Keratinocyte (primary cell): ENCODE data around the gene LDB2. TPM values are rescaled to one million over a fixed set of nuclear protein-coding genes. Genes with fewer than 3 reads are reported as not detected.

Source experiments
- DNase-seq: peaks from one replicate; pipeline ENCODE4 v3.0.0-alpha.2; 2011; ENCODE audit warnings: low read depth, missing footprints, low spot score
- FAIRE-seq: peaks from 2 replicates; lab custom pipeline; 2011; peaks lifted over from hg19 to GRCh38; lab: Jason Lieb, UNC
- H2AFZ ChIP-seq: 2 replicates; pipeline ENCODE4 v1.6.0; 2012; ENCODE audit warnings: low read length, control low read depth, inconsistent platforms; ENCODE audit not compliant: control insufficient read depth
- H3K27ac ChIP-seq: 2 replicates; pipeline ENCODE4 v1.5.1; 2011; ENCODE audit warnings: low read length; ENCODE audit not compliant: control insufficient read depth, insufficient read depth
- H3K27me3 ChIP-seq: 3 replicates; pipeline ENCODE4 v1.6.0; 2011; ENCODE audit warnings: low read length; ENCODE audit not compliant: control insufficient read depth, insufficient read depth; ENCODE audit errors: extremely low read depth
- H3K36me3 ChIP-seq, 2 experiments: 2 replicates in 1 of 2; 3 replicates in 1 of 2; pipeline ENCODE4 v1.5.1; 2011; ENCODE audit warnings: low read length in 2 of 2, mild to moderate bottlenecking in 1 of 2; ENCODE audit not compliant: control insufficient read depth in 2 of 2, insufficient read depth in 2 of 2; ENCODE audit errors: extremely low read depth in 1 of 2
- H3K4me1 ChIP-seq: 3 replicates; pipeline ENCODE4 v1.5.1; 2011; ENCODE audit warnings: low read length; ENCODE audit not compliant: control insufficient read depth, insufficient read depth; ENCODE audit errors: extremely low read depth
- H3K4me2 ChIP-seq: 3 replicates; pipeline ENCODE4 v1.6.0; 2011; ENCODE audit warnings: low read depth, low read length; ENCODE audit not compliant: control insufficient read depth, insufficient read depth; ENCODE audit errors: extremely low read depth
- H3K4me3 ChIP-seq, 3 experiments: fragments of 200-600 bp in 1 of 3; sonication (generic) in 1 of 3; 2 replicates in 2 of 3; 3 replicates in 1 of 3; pipeline ENCODE4 v1.5.1; 2011 to 2016; ENCODE audit warnings: low read length in 3 of 3, mild to moderate bottlenecking in 3 of 3, control low read depth in 2 of 3, inconsistent platforms in 1 of 3, low read depth in 1 of 3, mixed read lengths in 1 of 3, mixed run types in 1 of 3, moderate library complexity in 1 of 3; ENCODE audit not compliant: control insufficient read depth in 2 of 3, insufficient read depth in 2 of 3; ENCODE audit errors: extremely low read depth in 1 of 3
- H3K79me2 ChIP-seq: 2 replicates; pipeline ENCODE4 v1.6.0; 2012; ENCODE audit warnings: low read length; ENCODE audit not compliant: control insufficient read depth, insufficient read depth
- H3K9ac ChIP-seq: 3 replicates; pipeline ENCODE4 v1.6.0; 2011; ENCODE audit warnings: low read length; ENCODE audit not compliant: control insufficient read depth, insufficient read depth; ENCODE audit errors: extremely low read depth
- H3K9me1 ChIP-seq: 3 replicates; pipeline ENCODE4 v1.6.0; 2011; ENCODE audit warnings: low read length; ENCODE audit not compliant: control insufficient read depth, insufficient read depth; ENCODE audit errors: extremely low read depth
- H3K9me3 ChIP-seq: 2 replicates; pipeline ENCODE4 v1.5.1; 2012; ENCODE audit warnings: low read depth, low read length; ENCODE audit not compliant: control insufficient read depth
- H4K20me1 ChIP-seq: 3 replicates; pipeline ENCODE4 v1.6.0; 2011; ENCODE audit warnings: low read length; ENCODE audit not compliant: control insufficient read depth, insufficient read depth; ENCODE audit errors: extremely low read depth
- EZH2 ChIP-seq: IDR thresholded peaks from one replicate; pipeline ENCODE4 v1.6.1; 2012; ENCODE audit warnings: inconsistent platforms, mild to moderate bottlenecking, low read length, moderate library complexity
- dilution Hi-C: fragments of 300-500 bp; cut with MboI; formaldehyde crosslinking; loops from one replicate; pipeline ENCODE4 v1.7.0; 2020; ENCODE audit warnings: low sequenced_read_pairs; ENCODE audit not compliant: extremely low pct_ligation_motif_present
- polyA plus RNA-seq, 5 experiments: library from polyadenylated mRNA; depleted of rRNA in 3 of 5; stranded (reverse) in 3 of 5; stranded (forward) in 1 of 5; unstranded in 1 of 5; fragments of >200 nt; gene quantifications; 1 replicate in 1 of 5; 2 replicates in 3 of 5; 3 replicates in 1 of 5; pipeline versions ENCODE4 v1.2.1 to v1.2.3, GENCODE V29; 2011 to 2012; ENCODE audit warnings: missing spikeins in 2 of 5, low read depth in 1 of 5, low replicate concordance in 1 of 5
- TF ChIP-seq, protein P1 (sequence below), 3 experiments: IDR thresholded peaks in 1 of 3; conservative IDR thresholded peaks in 1 of 3; optimal IDR thresholded peaks in 1 of 3; 2 replicates in 2 of 3; 3 replicates in 1 of 3; pipeline versions ENCODE3 to v1.5.1; 2011; ENCODE audit warnings: low read length in 3 of 3, mild to moderate bottlenecking in 3 of 3, moderate library complexity in 2 of 3, control low read depth in 1 of 3, inconsistent platforms in 1 of 3; ENCODE audit not compliant: insufficient read depth in 2 of 3; ENCODE audit errors: extremely low read depth in 1 of 3

The LDB2 gene
- polyA plus RNA-seq, 1 donor (not counting 4 experiments of a cell fraction or from before 2014, with no cell fraction given) = not detected

DNA sequence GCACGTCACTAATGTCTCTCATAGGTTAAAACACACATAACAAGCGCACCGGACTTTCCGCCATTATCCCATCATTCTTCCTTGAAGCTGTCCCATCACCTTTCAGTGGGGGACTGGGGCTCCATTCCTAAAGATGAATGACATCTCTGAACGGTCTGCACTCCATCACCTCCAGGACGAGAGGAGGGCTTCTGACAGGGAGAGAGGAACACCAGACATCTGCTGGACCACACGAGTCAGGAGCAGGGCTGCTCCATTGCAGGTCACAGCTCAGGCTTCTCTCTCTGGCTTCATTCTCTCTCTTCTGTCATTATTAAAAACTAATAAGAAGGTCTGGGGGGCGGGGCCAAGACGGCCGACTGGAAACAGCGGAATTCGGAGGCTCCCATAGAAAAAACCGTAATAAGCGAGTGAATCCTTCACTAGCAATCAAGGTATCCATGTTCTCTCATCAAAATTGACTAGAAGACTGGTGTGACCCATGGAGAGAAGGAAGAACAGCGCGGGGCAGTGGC, 289.8 kb downstream of the LDB2 start:
- H4K20me1 ChIP-seq = no peaks in the 10 kb centered on the region
- FAIRE-seq = no peak

DNA sequence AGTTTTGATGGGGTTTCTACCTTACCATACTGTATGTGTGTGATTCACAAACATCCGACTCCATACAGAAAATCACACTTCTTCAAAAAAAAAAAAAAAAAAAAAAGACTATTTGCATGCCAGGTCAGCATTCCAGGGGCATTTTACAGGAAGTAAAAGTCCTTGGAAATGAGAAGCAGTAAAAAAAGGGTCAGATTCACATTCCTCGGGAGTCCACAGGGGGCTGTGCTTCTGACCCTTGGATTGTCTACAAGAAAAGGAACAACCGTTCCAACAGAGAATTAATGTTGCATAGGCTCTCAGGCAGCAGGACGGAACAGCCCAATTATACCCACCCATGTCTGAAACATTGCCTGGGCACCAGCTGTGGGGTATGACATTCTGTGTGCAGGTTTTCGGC, 290.3 kb downstream of the LDB2 start:
- FAIRE-seq = no peak
- no peak overlapping the region for H3K4me2 ChIP-seq
- H3K36me3 ChIP-seq = no peaks in the 10 kb centered on the region
- dilution Hi-C loops = no loop called here
- no peak overlapping the region for H3K27ac ChIP-seq
- H3K4me1 ChIP-seq = no peaks in the 10 kb centered on the region
- TF ChIP-seq EZH2 = no peak
- TF ChIP-seq, protein P1, sequence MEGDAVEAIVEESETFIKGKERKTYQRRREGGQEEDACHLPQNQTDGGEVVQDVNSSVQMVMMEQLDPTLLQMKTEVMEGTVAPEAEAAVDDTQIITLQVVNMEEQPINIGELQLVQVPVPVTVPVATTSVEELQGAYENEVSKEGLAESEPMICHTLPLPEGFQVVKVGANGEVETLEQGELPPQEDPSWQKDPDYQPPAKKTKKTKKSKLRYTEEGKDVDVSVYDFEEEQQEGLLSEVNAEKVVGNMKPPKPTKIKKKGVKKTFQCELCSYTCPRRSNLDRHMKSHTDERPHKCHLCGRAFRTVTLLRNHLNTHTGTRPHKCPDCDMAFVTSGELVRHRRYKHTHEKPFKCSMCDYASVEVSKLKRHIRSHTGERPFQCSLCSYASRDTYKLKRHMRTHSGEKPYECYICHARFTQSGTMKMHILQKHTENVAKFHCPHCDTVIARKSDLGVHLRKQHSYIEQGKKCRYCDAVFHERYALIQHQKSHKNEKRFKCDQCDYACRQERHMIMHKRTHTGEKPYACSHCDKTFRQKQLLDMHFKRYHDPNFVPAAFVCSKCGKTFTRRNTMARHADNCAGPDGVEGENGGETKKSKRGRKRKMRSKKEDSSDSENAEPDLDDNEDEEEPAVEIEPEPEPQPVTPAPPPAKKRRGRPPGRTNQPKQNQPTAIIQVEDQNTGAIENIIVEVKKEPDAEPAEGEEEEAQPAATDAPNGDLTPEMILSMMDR (optimal IDR thresholded peaks at IDR 0.05 in 1 of 3, IDR thresholded peaks at IDR 0.05 in 1 of 3, conservative IDR thresholded peaks at IDR 0.05 in 1 of 3; ENCODE audit: extremely low read depth in 1 of 3, insufficient read depth in 2 of 3, low read length in 3 of 3) = no peak
- no peak overlapping the region for H3K9ac ChIP-seq
- DNase-seq = no peak
- no peaks in the 10 kb centered on the region for H3K9me3 ChIP-seq
- H2AFZ ChIP-seq = no peak overlapping the region
- H4K20me1 ChIP-seq = no peaks in the 10 kb centered on the region
- H3K4me3 ChIP-seq = no peak overlapping the region
- H3K79me2 ChIP-seq = no peaks in the 10 kb centered on the region
- H3K9me1 ChIP-seq = no peaks in the 10 kb centered on the region
- no peaks in the 10 kb centered on the region for H3K27me3 ChIP-seq

More for the DNA sequence above, 289.8 kb downstream of the LDB2 start:
- H2AFZ ChIP-seq = no peak overlapping the region
- DNase-seq = no peak
- no peak overlapping the region for H3K4me2 ChIP-seq
- no peak overlapping the region for H3K27ac ChIP-seq
- H3K27me3 ChIP-seq = no peaks in the 10 kb centered on the region
- no peaks in the 10 kb centered on the region for H3K9me1 ChIP-seq
- no peak overlapping the region for H3K4me3 ChIP-seq
- TF ChIP-seq, protein P1 (optimal IDR thresholded peaks at IDR 0.05 in 1 of 3, IDR thresholded peaks at IDR 0.05 in 1 of 3, conservative IDR thresholded peaks at IDR 0.05 in 1 of 3; ENCODE audit: extremely low read depth in 1 of 3, insufficient read depth in 2 of 3, low read length in 3 of 3) = no peak
- TF ChIP-seq EZH2 = no peak
- dilution Hi-C loops = no loop called here
- no peaks in the 10 kb centered on the region for H3K79me2 ChIP-seq
- no peaks in the 10 kb centered on the region for H3K9me3 ChIP-seq
- no peaks in the 10 kb centered on the region for H3K36me3 ChIP-seq
- H3K9ac ChIP-seq = no peak overlapping the region
- no peaks in the 10 kb centered on the region for H3K4me1 ChIP-seq
